Activated CD8-positive, alpha-beta memory T cell treated with anti-CD3 and anti-CD28 coated beads, Interleukin-2, amount 50 U/mL, for 1 hour (primary cell): ENCODE measurements around the gene EPB41L4B.

Source experiments
- DNase-seq: peaks from one replicate; pipeline ENCODE4 v3.0.0-alpha.2; 2020; ENCODE audit errors: extremely low read depth

The EPB41L4B gene

GRCh38 chr9:109270441-109270840 is 50.4 kb downstream of the EPB41L4B start:
- no peak for DNase-seq

- no peak for DNase-seq
Measured at GRCh38 chr9:109269839-109270238, 51.0 kb downstream of the EPB41L4B start.

GRCh38 chr9:109269081-109269480 is 51.8 kb downstream of the EPB41L4B start:
- no peak for DNase-seq

GRCh38 chr9:109267555-109267954 is 53.3 kb downstream of the EPB41L4B start:
- DNase-seq = no peak

GRCh38 chr9:109264877-109265587 is 55.8 kb downstream of the EPB41L4B start:
- no peak for DNase-seq

- DNase-seq = no peak
Measured at GRCh38 chr9:109263358-109263757, 57.5 kb downstream of the EPB41L4B start.

GRCh38 chr9:109258481-109259302 is 62.2 kb downstream of the EPB41L4B start:
- DNase-seq = no peak

GRCh38 chr9:109256336-109256735 is 64.5 kb downstream of the EPB41L4B start:
- no peak for DNase-seq

- DNase-seq = no peak
Measured at GRCh38 chr9:109255394-109255793, 65.5 kb downstream of the EPB41L4B start.

- no peak for DNase-seq
Measured at GRCh38 chr9:109254317-109254716, 66.5 kb downstream of the EPB41L4B start.

- no peak for DNase-seq
Measured at GRCh38 chr9:109253637-109254284, 67.1 kb downstream of the EPB41L4B start.

GRCh38 chr9:109253241-109253636 is 67.6 kb downstream of the EPB41L4B start:
- no peak for DNase-seq

GRCh38 chr9:109252291-109252690 is 68.6 kb downstream of the EPB41L4B start:
- DNase-seq = no peak

GRCh38 chr9:109251776-109252106 is 69.1 kb downstream of the EPB41L4B start:
- no peak for DNase-seq

GRCh38 chr9:109251080-109251775 is 69.6 kb downstream of the EPB41L4B start:
- no peak for DNase-seq

- no peak for DNase-seq
Measured at GRCh38 chr9:109250771-109251079, 70.1 kb downstream of the EPB41L4B start.

- no peak for DNase-seq
Measured at GRCh38 chr9:109250311-109250741, 70.5 kb downstream of the EPB41L4B start.

- no peak for DNase-seq
Measured at GRCh38 chr9:109249615-109250014, 71.2 kb downstream of the EPB41L4B start.

- DNase-seq = no peak
Measured at GRCh38 chr9:109248133-109248581, 72.7 kb downstream of the EPB41L4B start.

GRCh38 chr9:109247228-109247627 is 73.6 kb downstream of the EPB41L4B start:
- no peak for DNase-seq

GRCh38 chr9:109246533-109246932 is 74.3 kb downstream of the EPB41L4B start:
- no peak for DNase-seq

GRCh38 chr9:109245310-109245897 is 75.5 kb downstream of the EPB41L4B start:
- no peak for DNase-seq
